ENCODE data around the gene PECR. TPM values are rescaled to one million over a fixed set of nuclear protein-coding genes. Genes with fewer than 3 reads are reported as not detected.

PECR gene
- total and polyA plus RNA-seq, 2 of the 13 experiments (the other 11 are each of a cell fraction or from before 2014, with no cell fraction given) = 151 to 153 TPM

DNA sequence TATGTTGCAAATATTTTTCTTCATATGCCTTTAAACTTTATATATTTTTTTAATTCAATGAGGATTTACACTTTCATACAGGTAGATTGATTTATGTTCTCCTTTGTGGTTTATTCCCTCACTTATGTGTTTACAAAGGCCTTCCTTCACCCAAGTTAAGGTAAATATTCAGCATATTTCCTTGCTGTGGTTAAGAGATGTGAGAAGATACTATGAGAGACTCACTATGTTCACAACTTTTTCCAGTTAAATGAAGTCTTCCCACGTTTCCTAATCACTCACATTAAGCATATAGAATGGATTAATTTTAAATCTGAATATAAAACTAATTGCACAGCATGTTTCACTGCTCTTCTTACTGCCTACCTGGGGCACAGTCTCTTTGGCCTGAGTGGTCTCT, 597 bp downstream of the PECR start:
- H4K20me1 ChIP-seq (ENCODE audit: insufficient read depth, low read length) = no peaks in the 10 kb centered on the region
- 0% methylated on average over 1 of the region's 1 CpG for WGBS (ENCODE audit: low lambda C conversion rate)
- H3K4me1 ChIP-seq (ENCODE audit: insufficient read depth, low read length) = peaks cover 83% of the 10 kb centered on the region
- peak overlapping the region; percentile 92 for H3K9ac ChIP-seq (ENCODE audit: insufficient read depth, low read depth, low read length)
- no peak for DNase-seq (ENCODE audit: low spot score)
- CTCF ChIA-PET (ENCODE audit: low intra/inter-chr PET ratio, low total read pairs) = interaction anchor here (1.1 kb wide), 1 partner anchor 35 kb away, joined by 3 read pairs; no protein-coding TSS in a partner anchor
- H3K79me2 ChIP-seq (ENCODE audit: insufficient read depth, low read length) = peaks cover 51% of the 10 kb centered on the region
- POLR2A ChIA-PET = interaction anchor here (0.9 to 5.3 kb wide), 10 partner anchors 10 to 42 kb away, joined by 3 to 131 read pairs (median 9); partner anchors contain the start of gene XRCC5
- H3K27ac ChIP-seq (ENCODE audit: extremely low read length, insufficient read depth, low read length) = peak overlapping the region; percentile 88
- H3K9me3 ChIP-seq (ENCODE audit: low read length) = no peaks in the 10 kb centered on the region
- BruUV-seq (replicated peaks) = TSS peak; percentile 79
- no peaks in the 10 kb centered on the region; a peak in 1 of 5 replicates for H3K27me3 ChIP-seq (ENCODE audit: control insufficient read depth in 1 of 2, insufficient read depth in 2 of 2, low read length in 2 of 2)
- no peaks in the 10 kb centered on the region for H3K36me3 ChIP-seq (replicated peaks in 1 of 2; ENCODE audit: control insufficient read depth in 1 of 2, insufficient read depth in 2 of 2, low read length in 2 of 2)
- in situ Hi-C loops (cut with HindIII; ENCODE audit: extremely low pct_ligation_motif_present, low pct_unique_long_range_greater_than_20kb) = no loop called here
- ATAC-seq = no peak
- H3K4me3 ChIP-seq (replicated peaks in 1 of 3; ENCODE audit: insufficient read depth in 1 of 3, low read depth in 2 of 3, low read length in 3 of 3) = peak overlapping the region; percentile 85 to 100 (median 99)
- H3K4me2 ChIP-seq (ENCODE audit: low read depth, low read length) = peak overlapping the region; percentile 97
- H2AFZ ChIP-seq (ENCODE audit: low read length) = no peak overlapping the region
- intact Hi-C loops (cut with micrococcal nuclease; ENCODE audit: unreplicated experiment) = no loop called here
- FAIRE-seq = no peak
- no peak for TF ChIP-seq RAD21 (CRISPR knock-in tag; IDR thresholded peaks at IDR 0.05)
- TF ChIP-seq, protein P1, sequence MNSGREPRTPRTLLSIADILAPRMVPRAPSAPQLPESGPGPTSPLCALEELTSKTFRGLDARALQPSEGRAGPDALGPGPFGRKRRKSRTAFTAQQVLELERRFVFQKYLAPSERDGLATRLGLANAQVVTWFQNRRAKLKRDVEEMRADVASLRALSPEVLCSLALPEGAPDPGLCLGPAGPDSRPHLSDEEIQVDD (CRISPR knock-in tag; IDR thresholded peaks at IDR 0.05; ENCODE audit: borderline replicate concordance) = no peak
- TF ChIP-seq, protein P2, sequence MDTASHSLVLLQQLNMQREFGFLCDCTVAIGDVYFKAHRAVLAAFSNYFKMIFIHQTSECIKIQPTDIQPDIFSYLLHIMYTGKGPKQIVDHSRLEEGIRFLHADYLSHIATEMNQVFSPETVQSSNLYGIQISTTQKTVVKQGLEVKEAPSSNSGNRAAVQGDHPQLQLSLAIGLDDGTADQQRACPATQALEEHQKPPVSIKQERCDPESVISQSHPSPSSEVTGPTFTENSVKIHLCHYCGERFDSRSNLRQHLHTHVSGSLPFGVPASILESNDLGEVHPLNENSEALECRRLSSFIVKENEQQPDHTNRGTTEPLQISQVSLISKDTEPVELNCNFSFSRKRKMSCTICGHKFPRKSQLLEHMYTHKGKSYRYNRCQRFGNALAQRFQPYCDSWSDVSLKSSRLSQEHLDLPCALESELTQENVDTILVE (CRISPR knock-in tag; IDR thresholded peaks at IDR 0.05) = 0 out of 2 replicates have a peak, but pooled peaks have one; percentile 3
- 0 out of 2 replicates have a peak, but pooled peaks have one; percentile 16 for TF ChIP-seq ZNF766 (CRISPR knock-in tag; IDR thresholded peaks at IDR 0.05; ENCODE audit: borderline replicate concordance)
- no peak for TF ChIP-seq NR2F2 (IDR thresholded peaks at IDR 0.05; ENCODE audit: borderline replicate concordance, low read depth)
- TF ChIP-seq ZNF251 (CRISPR knock-in tag; IDR thresholded peaks at IDR 0.05) = no peak
- TF ChIP-seq STAG1 (CRISPR knock-in tag; IDR thresholded peaks at IDR 0.05) = no peak
- TF ChIP-seq ZNF20 (CRISPR knock-in tag; IDR thresholded peaks at IDR 0.05) = 0 out of 2 replicates have a peak, but pooled peaks have one; percentile 8
- TF ChIP-seq, protein P3, sequence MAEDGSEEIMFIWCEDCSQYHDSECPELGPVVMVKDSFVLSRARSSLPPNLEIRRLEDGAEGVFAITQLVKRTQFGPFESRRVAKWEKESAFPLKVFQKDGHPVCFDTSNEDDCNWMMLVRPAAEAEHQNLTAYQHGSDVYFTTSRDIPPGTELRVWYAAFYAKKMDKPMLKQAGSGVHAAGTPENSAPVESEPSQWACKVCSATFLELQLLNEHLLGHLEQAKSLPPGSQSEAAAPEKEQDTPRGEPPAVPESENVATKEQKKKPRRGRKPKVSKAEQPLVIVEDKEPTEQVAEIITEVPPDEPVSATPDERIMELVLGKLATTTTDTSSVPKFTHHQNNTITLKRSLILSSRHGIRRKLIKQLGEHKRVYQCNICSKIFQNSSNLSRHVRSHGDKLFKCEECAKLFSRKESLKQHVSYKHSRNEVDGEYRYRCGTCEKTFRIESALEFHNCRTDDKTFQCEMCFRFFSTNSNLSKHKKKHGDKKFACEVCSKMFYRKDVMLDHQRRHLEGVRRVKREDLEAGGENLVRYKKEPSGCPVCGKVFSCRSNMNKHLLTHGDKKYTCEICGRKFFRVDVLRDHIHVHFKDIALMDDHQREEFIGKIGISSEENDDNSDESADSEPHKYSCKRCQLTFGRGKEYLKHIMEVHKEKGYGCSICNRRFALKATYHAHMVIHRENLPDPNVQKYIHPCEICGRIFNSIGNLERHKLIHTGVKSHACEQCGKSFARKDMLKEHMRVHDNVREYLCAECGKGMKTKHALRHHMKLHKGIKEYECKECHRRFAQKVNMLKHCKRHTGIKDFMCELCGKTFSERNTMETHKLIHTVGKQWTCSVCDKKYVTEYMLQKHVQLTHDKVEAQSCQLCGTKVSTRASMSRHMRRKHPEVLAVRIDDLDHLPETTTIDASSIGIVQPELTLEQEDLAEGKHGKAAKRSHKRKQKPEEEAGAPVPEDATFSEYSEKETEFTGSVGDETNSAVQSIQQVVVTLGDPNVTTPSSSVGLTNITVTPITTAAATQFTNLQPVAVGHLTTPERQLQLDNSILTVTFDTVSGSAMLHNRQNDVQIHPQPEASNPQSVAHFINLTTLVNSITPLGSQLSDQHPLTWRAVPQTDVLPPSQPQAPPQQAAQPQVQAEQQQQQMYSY (CRISPR knock-in tag; IDR thresholded peaks at IDR 0.05) = 0 out of 2 replicates have a peak, but pooled peaks have one; percentile 3
- TF ChIP-seq HNRNPK (IDR thresholded peaks at IDR 0.05; ENCODE audit: low read depth, low read length, poor library complexity, severe bottlenecking) = no peak
- no peak for TF ChIP-seq ELF1 (CRISPR knock-in tag; IDR thresholded peaks at IDR 0.05)
- peak; percentile 41; the same call in 1 of the 2 replicates for TF ChIP-seq ZMYM2 (CRISPR knock-in tag; IDR thresholded peaks at IDR 0.05)
- TF ChIP-seq, protein P4, sequence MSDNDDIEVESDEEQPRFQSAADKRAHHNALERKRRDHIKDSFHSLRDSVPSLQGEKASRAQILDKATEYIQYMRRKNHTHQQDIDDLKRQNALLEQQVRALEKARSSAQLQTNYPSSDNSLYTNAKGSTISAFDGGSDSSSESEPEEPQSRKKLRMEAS (IDR thresholded peaks at IDR 0.05) = no peak
- TF ChIP-seq ZNF546 (CRISPR knock-in tag; conservative IDR thresholded peaks at IDR 0.05) = no peak
- peak; percentile 90 for TF ChIP-seq ZNF7 (CRISPR knock-in tag; IDR thresholded peaks at IDR 0.05)
- no peak for TF ChIP-seq CCDC6 (CRISPR knock-in tag; IDR thresholded peaks at IDR 0.05)
- TF ChIP-seq, protein P5, sequence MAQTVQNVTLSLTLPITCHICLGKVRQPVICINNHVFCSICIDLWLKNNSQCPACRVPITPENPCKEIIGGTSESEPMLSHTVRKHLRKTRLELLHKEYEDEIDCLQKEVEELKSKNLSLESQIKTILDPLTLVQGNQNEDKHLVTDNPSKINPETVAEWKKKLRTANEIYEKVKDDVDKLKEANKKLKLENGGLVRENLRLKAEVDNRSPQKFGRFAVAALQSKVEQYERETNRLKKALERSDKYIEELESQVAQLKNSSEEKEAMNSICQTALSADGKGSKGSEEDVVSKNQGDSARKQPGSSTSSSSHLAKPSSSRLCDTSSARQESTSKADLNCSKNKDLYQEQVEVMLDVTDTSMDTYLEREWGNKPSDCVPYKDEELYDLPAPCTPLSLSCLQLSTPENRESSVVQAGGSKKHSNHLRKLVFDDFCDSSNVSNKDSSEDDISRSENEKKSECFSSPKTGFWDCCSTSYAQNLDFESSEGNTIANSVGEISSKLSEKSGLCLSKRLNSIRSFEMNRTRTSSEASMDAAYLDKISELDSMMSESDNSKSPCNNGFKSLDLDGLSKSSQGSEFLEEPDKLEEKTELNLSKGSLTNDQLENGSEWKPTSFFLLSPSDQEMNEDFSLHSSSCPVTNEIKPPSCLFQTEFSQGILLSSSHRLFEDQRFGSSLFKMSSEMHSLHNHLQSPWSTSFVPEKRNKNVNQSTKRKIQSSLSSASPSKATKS (CRISPR knock-in tag; IDR thresholded peaks at IDR 0.05) = no peak
- TF ChIP-seq HNRNPUL1 (IDR thresholded peaks at IDR 0.05; ENCODE audit: low read depth, low read length) = no peak
